HepG2 (cell line): ENCODE results near the gene BLOC1S1. TPM values are rescaled to one million over a fixed set of nuclear protein-coding genes. Genes with fewer than 3 reads are reported as not detected.

Experiments used
- ATAC-seq: fragments of 200-7000 bp; cut with Tn5 transposase; 3 replicates; pipeline ENCODE4 v1.9.1; 2020; ENCODE audit warnings: mild to moderate bottlenecking, moderate library complexity
- BruUV-seq: library from RNA; stranded (reverse); fragments of 400-500 nt; replicated peaks from 2 replicates; lab custom pipeline; 2021; lab: Mats Ljungman, UMichigan
- CTCF ChIA-PET: fragments of 300-600 bp; formaldehyde crosslinking; extraction: SDS; loops from one replicate; lab custom pipeline; 2021; ENCODE audit warnings: low total read pairs, inconsistent platforms, low intra/inter-chr PET ratio; lab: Yijun Ruan, JAX
- POLR2A ChIA-PET: fragments of 350-600 bp; sonication (Branson Sonifier 250); formaldehyde crosslinking; loops from one replicate; lab custom pipeline; 2020; ENCODE audit warnings: antibody characterized with exemption, inconsistent platforms; lab: Yijun Ruan, JAX
- DNase-seq: peaks from one replicate; pipeline ENCODE4 v3.0.0-alpha.2; 2015; ENCODE audit warnings: low spot score
- FAIRE-seq: peaks from 3 replicates; lab custom pipeline; 2011; peaks lifted over from hg19 to GRCh38; lab: Jason Lieb, UNC
- H2AFZ ChIP-seq: one replicate; pipeline ENCODE4 v1.6.1; 2011; ENCODE audit warnings: low read length, inconsistent platforms
- H3K27ac ChIP-seq: fragments of 300-600 bp; 3 replicates; pipeline ENCODE4 v1.8.0; 2011; ENCODE audit warnings: mixed run types, mild to moderate bottlenecking, mixed read lengths, low read length, inconsistent platforms; ENCODE audit not compliant: insufficient read depth; ENCODE audit errors: extremely low read length
- H3K27me3 ChIP-seq, 2 experiments: fragments of 200-600 bp in 1 of 2; 2 replicates in 1 of 2; 3 replicates in 1 of 2; pipeline versions ENCODE4 v1.6.0 to v1.8.0; 2011; ENCODE audit warnings: low read length in 2 of 2, mild to moderate bottlenecking in 2 of 2, moderate library complexity in 2 of 2, inconsistent platforms in 1 of 2; ENCODE audit not compliant: insufficient read depth in 2 of 2, control insufficient read depth in 1 of 2
- H3K36me3 ChIP-seq, 2 experiments: fragments of 200-600 bp in 1 of 2; replicated peaks in 1 of 2; 2 replicates in 1 of 2; 3 replicates in 1 of 2; pipeline versions ENCODE4 v1.5.1 to v1.8.0; 2011; ENCODE audit warnings: low read length in 2 of 2, inconsistent platforms in 1 of 2; ENCODE audit not compliant: insufficient read depth in 2 of 2, control insufficient read depth in 1 of 2
- H3K4me1 ChIP-seq: 2 replicates; pipeline ENCODE4 v1.5.1; 2012; ENCODE audit warnings: low read length, inconsistent platforms; ENCODE audit not compliant: insufficient read depth
- H3K4me2 ChIP-seq: 2 replicates; pipeline ENCODE4 v1.6.0; 2011; ENCODE audit warnings: low read depth, low read length, inconsistent platforms
- H3K4me3 ChIP-seq, 3 experiments: fragments of 200-600 bp in 1 of 3; sonication (generic), shearing (Covaris generic) in 1 of 3; replicated peaks in 1 of 3; 2 replicates each; pipeline ENCODE4 v1.5.1; 2011 to 2016; ENCODE audit warnings: low read length in 3 of 3, inconsistent platforms in 2 of 3, low read depth in 2 of 3, mild to moderate bottlenecking in 2 of 3, control low read depth in 1 of 3, mixed read lengths in 1 of 3; ENCODE audit not compliant: insufficient read depth in 1 of 3
- H3K79me2 ChIP-seq: one replicate; pipeline ENCODE4 v1.6.1; 2011; ENCODE audit warnings: low read length, inconsistent platforms; ENCODE audit not compliant: insufficient read depth
- H3K9ac ChIP-seq: 2 replicates; pipeline ENCODE4 v1.6.0; 2011; ENCODE audit warnings: mild to moderate bottlenecking, low read depth, low read length, inconsistent platforms; ENCODE audit not compliant: insufficient read depth
- H3K9me3 ChIP-seq: 2 replicates; pipeline ENCODE4 v1.5.1; 2012; ENCODE audit warnings: mild to moderate bottlenecking, low read length
- H4K20me1 ChIP-seq: 2 replicates; pipeline ENCODE4 v1.6.0; 2011; ENCODE audit warnings: inconsistent platforms, mild to moderate bottlenecking, low read length, moderate library complexity; ENCODE audit not compliant: insufficient read depth
- AGO2 ChIP-seq: fragments of 200-400 bp; formaldehyde crosslinking; optimal IDR thresholded peaks from 2 replicates; pipeline ENCODE3; 2017; ENCODE audit warnings: mild to moderate bottlenecking, low read depth, low read length, moderate library complexity
- ARID4A ChIP-seq: sonication (generic); formaldehyde crosslinking; IDR thresholded peaks from 2 replicates; pipeline ENCODE4 v1.5.0; 2020; ENCODE audit warnings: mild to moderate bottlenecking, missing genetic modification reagents, borderline replicate concordance
- POLR2G ChIP-seq: fragments of 200-400 bp; formaldehyde crosslinking; IDR thresholded peaks from 2 replicates; pipeline ENCODE4 v1.6.1; 2018; ENCODE audit warnings: mild to moderate bottlenecking, low read depth, low read length, moderate library complexity
- RFX5 ChIP-seq: IDR thresholded peaks from 2 replicates; pipeline ENCODE4 v1.6.1; 2011; ENCODE audit warnings: low read depth, low read length, improper control_type of control experiment
- SOX6 ChIP-seq, 2 experiments: fragments of 450-650 bp in 1 of 2; sonication (generic) in 1 of 2; formaldehyde crosslinking in 1 of 2; IDR thresholded peaks; 2 replicates each; pipeline versions ENCODE4 v1.4.0 to v1.6.1; 2017 to 2020; ENCODE audit warnings: antibody characterized with exemption in 1 of 2, mild to moderate bottlenecking in 1 of 2, missing genetic modification reagents in 1 of 2
- ZFY ChIP-seq: sonication (generic); formaldehyde crosslinking; IDR thresholded peaks from 2 replicates; pipeline ENCODE4 v1.4.0; 2020; ENCODE audit warnings: missing genetic modification reagents
- ZNF562 ChIP-seq: sonication (generic); formaldehyde crosslinking; IDR thresholded peaks from 2 replicates; pipeline ENCODE4 v1.8.0; 2022; ENCODE audit warnings: missing genetic modification reagents, borderline replicate concordance
- ZNF704 ChIP-seq: sonication (generic); formaldehyde crosslinking; IDR thresholded peaks from 2 replicates; pipeline ENCODE4 v1.8.1; 2023; ENCODE audit warnings: mild to moderate bottlenecking, inconsistent platforms, moderate library complexity, missing genetic modification reagents, borderline replicate concordance
- ZNF775 ChIP-seq: sonication (generic); formaldehyde crosslinking; IDR thresholded peaks from 2 replicates; pipeline ENCODE4 v1.4.0; 2020; ENCODE audit warnings: missing genetic modification reagents, mild to moderate bottlenecking, moderate library complexity, borderline replicate concordance
- ZXDC ChIP-seq: sonication (generic); formaldehyde crosslinking; IDR thresholded peaks from 2 replicates; pipeline ENCODE4 v1.5.0; 2020; ENCODE audit warnings: mild to moderate bottlenecking, missing genetic modification reagents
- WGBS: methylation state at CpG from one replicate; pipeline ENCODE4 v1.1.6; 2017; ENCODE audit warnings: low lambda C conversion rate; 5-methylcytosine and 5-hydroxymethylcytosine counted together
- in situ Hi-C: cut with HindIII; loops from 2 replicates; pipeline ENCODE4 v1.10.0; 2017; ENCODE audit warnings: low pct_unique_long_range_greater_than_20kb; ENCODE audit not compliant: extremely low pct_ligation_motif_present
- intact Hi-C: fragments of 100-400 bp; cut with micrococcal nuclease; formaldehyde crosslinking; loops from one replicate; pipeline ENCODE4 v1.10.0; 2022; ENCODE audit not compliant: unreplicated experiment
- polyA plus RNA-seq, 8 experiments: library from polyadenylated mRNA; depleted of rRNA in 3 of 8; stranded (reverse) in 7 of 8; unstranded in 1 of 8; fragments of >200 nt; fragmentation: Illumina TruSeq in 4 of 8; extraction: Trizol in 4 of 8; gene quantifications; 2 replicates each; pipeline versions ENCODE4 v1.2.1 to v1.2.3, GENCODE V29; 2011 to 2016; ENCODE audit warnings: low read depth in 4 of 8, missing spikeins in 1 of 8, mixed read lengths in 1 of 8; ENCODE audit not compliant: insufficient read depth in 1 of 8
- total RNA-seq, 5 experiments: library from RNA; depleted of rRNA; stranded (reverse); fragments of >200 nt; fragmentation: Illumina TruSeq; extraction: Trizol; gene quantifications; 2 replicates each; pipeline ENCODE4 v1.2.3, GENCODE V29; 2016; ENCODE audit warnings: low read depth in 1 of 5

BLOC1S1 gene
- total and polyA plus RNA-seq, 2 of the 13 experiments (the other 11 are each of a cell fraction or from before 2014, with no cell fraction given), result 55.1 to 95.3 TPM

- no peak for TF ChIP-seq ARID4A (CRISPR knock-in tag)
- 0 out of 2 replicates have a peak, but pooled peaks have one; percentile 26 for TF ChIP-seq SOX6 (IDR thresholded peaks at IDR 0.05)
- no peak for TF ChIP-seq SOX6 (CRISPR knock-in tag; IDR thresholded peaks at IDR 0.05)
Observed at GRCh38 chr12:55742719-55743405, 27.0 kb downstream of the BLOC1S1 start, which contains the start of gene GDF11 (continued).

GRCh38 chr12:55743406-55744339, 27.8 kb downstream of the BLOC1S1 start:
- POLR2A ChIA-PET, result interaction anchor here (0.9 to 3.0 kb wide), 3 partner anchors 74 to 184 kb away, joined by 3 to 15 read pairs (median 7); partner anchors contain the start of genes DNAJC14, ORMDL2, PYM1 and SARNP
- no peak for DNase-seq
- no peak for FAIRE-seq
- peak overlapping the region; percentile 58 to 88 (median 74) for H3K4me3 ChIP-seq
- H3K4me2 ChIP-seq, result peak overlapping the region; percentile 98
- peaks cover 39% of the 10 kb centered on the region for H3K4me1 ChIP-seq
- ATAC-seq, result peak; percentile 51
- WGBS, result 2% methylated on average over 24 of the region's 73 CpGs
- CTCF ChIA-PET, result no interaction called here
- intact Hi-C loops (no loop called here), in situ Hi-C loops (no loop called here)
- no TSS peak for BruUV-seq
- H3K9me3 ChIP-seq, result no peaks in the 10 kb centered on the region
- H3K9ac ChIP-seq, result peak overlapping the region; percentile 50
- no peaks in the 10 kb centered on the region for H3K36me3 ChIP-seq
- H3K27ac ChIP-seq, result no peak overlapping the region
- no peaks in the 10 kb centered on the region for H4K20me1 ChIP-seq
- peaks cover 0 to 12% of the 10 kb centered on the region in 2 experiments; a peak in 2 of 5 replicates for H3K27me3 ChIP-seq
- H3K79me2 ChIP-seq, result no peaks in the 10 kb centered on the region
- H2AFZ ChIP-seq, result no peak overlapping the region
- TF ChIP-seq ZNF562 (no peak), ZNF704 (CRISPR knock-in tag) (no peak), POLR2G (no peak), ZXDC (CRISPR knock-in tag) (no peak), ZFY (CRISPR knock-in tag) (0 out of 2 replicates have a peak, but pooled peaks have one; percentile 15), ZNF775 (CRISPR knock-in tag) (no peak), RFX5 (no peak), AGO2 (peak; percentile 24)
